Astrocyte of the spinal cord (primary cell): ENCODE data around the gene BTBD2.

Experiments
- DNase-seq: peaks from one replicate; pipeline ENCODE4 v3.0.0; 2011; ENCODE audit warnings: low read depth, low spot score
- H3K4me3 ChIP-seq: 2 replicates; pipeline ENCODE4 v1.5.1; 2011; ENCODE audit warnings: low read depth, mild to moderate bottlenecking, low read length, moderate library complexity
- CTCF ChIP-seq: IDR thresholded peaks from 2 replicates; pipeline ENCODE4 v1.5.1; 2012; ENCODE audit warnings: low read depth, mild to moderate bottlenecking, low read length, inconsistent platforms
- in situ Hi-C: cut with HindIII; loops from 2 replicates; pipeline ENCODE4 v1.10.0; 2017; ENCODE audit warnings: low sequenced_read_pairs

BTBD2 gene

GRCh38 chr19:2014131-2014571 is 1.4 kb downstream of the BTBD2 start:
- TF ChIP-seq CTCF, result no peak
- H3K4me3 ChIP-seq, result peak overlapping the region; percentile 64
- no peak for DNase-seq
- in situ Hi-C loops, result no loop called here

- H3K4me3 ChIP-seq, result no peak overlapping the region
- DNase-seq, result no peak
- no peak for TF ChIP-seq CTCF
- in situ Hi-C loops, result no loop called here
Observed at GRCh38 chr19:2013683-2013961, 1.9 kb downstream of the BTBD2 start.

GRCh38 chr19:2012941-2013682 is 2.4 kb downstream of the BTBD2 start:
- no peak overlapping the region for H3K4me3 ChIP-seq
- DNase-seq, result no peak
- no peak for TF ChIP-seq CTCF
- in situ Hi-C loops, result no loop called here

GRCh38 chr19:2011169-2011568 is 4.3 kb downstream of the BTBD2 start:
- no peak for TF ChIP-seq CTCF
- in situ Hi-C loops, result no loop called here
- no peak overlapping the region for H3K4me3 ChIP-seq
- no peak for DNase-seq

- in situ Hi-C loops, result no loop called here
- no peak overlapping the region for H3K4me3 ChIP-seq
- TF ChIP-seq CTCF, result no peak
- DNase-seq, result no peak
Observed at GRCh38 chr19:2010135-2010668, 5.3 kb downstream of the BTBD2 start.

GRCh38 chr19:2003874-2004273 is 11.6 kb downstream of the BTBD2 start:
- H3K4me3 ChIP-seq, result no peak overlapping the region
- in situ Hi-C loops, result no loop called here
- no peak for TF ChIP-seq CTCF
- no peak for DNase-seq
